ENCODE data around the gene LUZP2.

LUZP2 gene

GRCh38 chr11:24932110-24933000 lies 435.5 kb downstream of the LUZP2 start:
- no peaks in the 10 kb centered on the region for H3K4me1 ChIP-seq (ENCODE audit: control insufficient read depth in 1 of 2, insufficient read depth in 2 of 2, low read length in 2 of 2)
- H2BK5ac ChIP-seq (ENCODE audit: low read depth, low read length, poor library complexity), result no peak overlapping the region
- H3K9me3 ChIP-seq (ENCODE audit: insufficient read depth, low read depth, low read length), result no peaks in the 10 kb centered on the region
- H3K27ac ChIP-seq (ENCODE audit: low read depth, low read length), result no peak overlapping the region
- no peak overlapping the region for H3K4ac ChIP-seq (ENCODE audit: low read depth, low read length)
- no peaks in the 10 kb centered on the region for H3K36me3 ChIP-seq (ENCODE audit: control insufficient read depth in 1 of 2, insufficient read depth in 2 of 2, low read length in 2 of 2)
- no peak for DNase-seq
- H2AK5ac ChIP-seq (ENCODE audit: low read length), result no peak overlapping the region
- H2BK12ac ChIP-seq (ENCODE audit: low read length), result no peak overlapping the region
- H3K79me1 ChIP-seq (ENCODE audit: low read length), result no peaks in the 10 kb centered on the region
- WGBS (ENCODE audit: extremely low coverage, insufficient coverage, insufficient read length), result no CpG with 5 or more reads among the region's 9 CpGs
- no peak overlapping the region for H2AFZ ChIP-seq (ENCODE audit: insufficient read depth, low read length, poor library complexity)
- no peak overlapping the region for H4K8ac ChIP-seq (ENCODE audit: low read depth, low read length)
- no peak overlapping the region for H4K91ac ChIP-seq (ENCODE audit: low read depth, low read length)
- H3K27me3 ChIP-seq (ENCODE audit: insufficient read depth, low read length), result no peaks in the 10 kb centered on the region
- H3K14ac ChIP-seq (ENCODE audit: low read length), result no peak overlapping the region
- no peak overlapping the region for H3K18ac ChIP-seq (ENCODE audit: low read length)
- H3K4me3 ChIP-seq (ENCODE audit: low read depth, low read length), result no peak overlapping the region
- no peak overlapping the region for H4K12ac ChIP-seq (ENCODE audit: low read depth, low read length)
- no peak overlapping the region for H3K23ac ChIP-seq (ENCODE audit: low read length)
- no peaks in the 10 kb centered on the region for H3K79me2 ChIP-seq (ENCODE audit: control insufficient read depth, insufficient read depth, low read length, poor library complexity)
- H3K9ac ChIP-seq (ENCODE audit: low read length), result no peak overlapping the region
- no peak overlapping the region for H3K4me2 ChIP-seq (ENCODE audit: low read length)
- H2BK120ac ChIP-seq (ENCODE audit: insufficient read depth, low read length, poor library complexity), result no peak overlapping the region

- Histone ChIP-seq H3K14ac (ENCODE audit: low read length) (no peak overlapping the region), H3K79me1 (ENCODE audit: low read length) (no peaks in the 10 kb centered on the region), H3K23ac (ENCODE audit: low read length) (no peak overlapping the region), H2BK12ac (ENCODE audit: low read length) (no peak overlapping the region), H2AK5ac (ENCODE audit: low read length) (no peak overlapping the region), H4K8ac (ENCODE audit: low read depth, low read length) (no peak overlapping the region), H4K12ac (ENCODE audit: low read depth, low read length) (no peak overlapping the region), H3K27me3 (ENCODE audit: insufficient read depth, low read length) (no peaks in the 10 kb centered on the region), H3K4ac (ENCODE audit: low read depth, low read length) (no peak overlapping the region), H3K79me2 (ENCODE audit: control insufficient read depth, insufficient read depth, low read length, poor library complexity) (no peaks in the 10 kb centered on the region), H3K4me2 (ENCODE audit: low read length) (no peak overlapping the region), H3K9me3 (ENCODE audit: insufficient read depth, low read depth, low read length) (no peaks in the 10 kb centered on the region), H3K36me3 (ENCODE audit: control insufficient read depth in 1 of 2, insufficient read depth in 2 of 2, low read length in 2 of 2) (no peaks in the 10 kb centered on the region), H4K91ac (ENCODE audit: low read depth, low read length) (no peak overlapping the region), H3K18ac (ENCODE audit: low read length) (no peak overlapping the region), H2BK5ac (ENCODE audit: low read depth, low read length, poor library complexity) (no peak overlapping the region), H3K9ac (ENCODE audit: low read length) (no peak overlapping the region), H3K4me3 (ENCODE audit: low read depth, low read length) (no peak overlapping the region), H3K4me1 (ENCODE audit: control insufficient read depth in 1 of 2, insufficient read depth in 2 of 2, low read length in 2 of 2) (no peaks in the 10 kb centered on the region), H3K27ac (ENCODE audit: low read depth, low read length) (no peak overlapping the region), H2AFZ (ENCODE audit: insufficient read depth, low read length, poor library complexity) (no peak overlapping the region), H2BK120ac (ENCODE audit: insufficient read depth, low read length, poor library complexity) (no peak overlapping the region)
- WGBS (ENCODE audit: extremely low coverage, insufficient coverage, insufficient read length), result no CpG with 5 or more reads among the region's 1 CpG
- DNase-seq, result no peak
These were observed 438.0 kb downstream of the LUZP2 start for GRCh38 chr11:24934733-24935439.

- H4K8ac ChIP-seq (ENCODE audit: low read depth, low read length), result no peak overlapping the region
- H3K23ac ChIP-seq (ENCODE audit: low read length), result no peak overlapping the region
- no peaks in the 10 kb centered on the region for H3K79me2 ChIP-seq (ENCODE audit: control insufficient read depth, insufficient read depth, low read length, poor library complexity)
- H2AK5ac ChIP-seq (ENCODE audit: low read length), result no peak overlapping the region
- no peak overlapping the region for H3K9ac ChIP-seq (ENCODE audit: low read length)
- no peaks in the 10 kb centered on the region for H3K79me1 ChIP-seq (ENCODE audit: low read length)
- no peak overlapping the region for H2BK12ac ChIP-seq (ENCODE audit: low read length)
- H3K4ac ChIP-seq (ENCODE audit: low read depth, low read length), result no peak overlapping the region
- no peak for DNase-seq
- no peaks in the 10 kb centered on the region for H3K9me3 ChIP-seq (ENCODE audit: insufficient read depth, low read depth, low read length)
- no peak overlapping the region for H4K12ac ChIP-seq (ENCODE audit: low read depth, low read length)
- H2BK120ac ChIP-seq (ENCODE audit: insufficient read depth, low read length, poor library complexity), result no peak overlapping the region
- no peak overlapping the region for H3K14ac ChIP-seq (ENCODE audit: low read length)
- no peak overlapping the region for H3K4me2 ChIP-seq (ENCODE audit: low read length)
- no peaks in the 10 kb centered on the region for H3K4me1 ChIP-seq (ENCODE audit: control insufficient read depth in 1 of 2, insufficient read depth in 2 of 2, low read length in 2 of 2)
- no peak overlapping the region for H3K18ac ChIP-seq (ENCODE audit: low read length)
- no CpG with 5 or more reads among the region's 3 CpGs for WGBS (ENCODE audit: extremely low coverage, insufficient coverage, insufficient read length)
- no peak overlapping the region for H3K4me3 ChIP-seq (ENCODE audit: low read depth, low read length)
- H3K36me3 ChIP-seq (ENCODE audit: control insufficient read depth in 1 of 2, insufficient read depth in 2 of 2, low read length in 2 of 2), result no peaks in the 10 kb centered on the region
- no peak overlapping the region for H3K27ac ChIP-seq (ENCODE audit: low read depth, low read length)
- no peaks in the 10 kb centered on the region for H3K27me3 ChIP-seq (ENCODE audit: insufficient read depth, low read length)
- H4K91ac ChIP-seq (ENCODE audit: low read depth, low read length), result no peak overlapping the region
- no peak overlapping the region for H2AFZ ChIP-seq (ENCODE audit: insufficient read depth, low read length, poor library complexity)
- no peak overlapping the region for H2BK5ac ChIP-seq (ENCODE audit: low read depth, low read length, poor library complexity)
These were observed 448.0 kb downstream of the LUZP2 start for GRCh38 chr11:24944891-24945290.

- no peak overlapping the region for H3K27ac ChIP-seq (ENCODE audit: low read depth, low read length)
- H3K4ac ChIP-seq (ENCODE audit: low read depth, low read length), result no peak overlapping the region
- no peak overlapping the region for H2AFZ ChIP-seq (ENCODE audit: insufficient read depth, low read length, poor library complexity)
- no peaks in the 10 kb centered on the region for H3K79me2 ChIP-seq (ENCODE audit: control insufficient read depth, insufficient read depth, low read length, poor library complexity)
- no peak overlapping the region for H2BK120ac ChIP-seq (ENCODE audit: insufficient read depth, low read length, poor library complexity)
- H2BK5ac ChIP-seq (ENCODE audit: low read depth, low read length, poor library complexity), result no peak overlapping the region
- no peak overlapping the region for H3K4me2 ChIP-seq (ENCODE audit: low read length)
- H3K18ac ChIP-seq (ENCODE audit: low read length), result no peak overlapping the region
- no peak overlapping the region for H3K14ac ChIP-seq (ENCODE audit: low read length)
- H3K79me1 ChIP-seq (ENCODE audit: low read length), result no peaks in the 10 kb centered on the region
- no peak overlapping the region for H4K91ac ChIP-seq (ENCODE audit: low read depth, low read length)
- H2AK5ac ChIP-seq (ENCODE audit: low read length), result no peak overlapping the region
- H3K23ac ChIP-seq (ENCODE audit: low read length), result no peak overlapping the region
- no peak overlapping the region for H4K8ac ChIP-seq (ENCODE audit: low read depth, low read length)
- no peak overlapping the region for H3K9ac ChIP-seq (ENCODE audit: low read length)
- no peaks in the 10 kb centered on the region for H3K4me1 ChIP-seq (ENCODE audit: control insufficient read depth in 1 of 2, insufficient read depth in 2 of 2, low read length in 2 of 2)
- DNase-seq, result no peak
- no peak overlapping the region for H2BK12ac ChIP-seq (ENCODE audit: low read length)
- H3K4me3 ChIP-seq (ENCODE audit: low read depth, low read length), result no peak overlapping the region
- no peaks in the 10 kb centered on the region for H3K9me3 ChIP-seq (ENCODE audit: insufficient read depth, low read depth, low read length)
- WGBS (ENCODE audit: extremely low coverage, insufficient coverage, insufficient read length), result no CpG with 5 or more reads among the region's 5 CpGs
- H3K27me3 ChIP-seq (ENCODE audit: insufficient read depth, low read length), result no peaks in the 10 kb centered on the region
- H3K36me3 ChIP-seq (ENCODE audit: control insufficient read depth in 1 of 2, insufficient read depth in 2 of 2, low read length in 2 of 2), result no peaks in the 10 kb centered on the region
- no peak overlapping the region for H4K12ac ChIP-seq (ENCODE audit: low read depth, low read length)
These were observed 452.6 kb downstream of the LUZP2 start for GRCh38 chr11:24949406-24949805.

Data from trophoblast cell (in vitro differentiated cells and primary cell).